AG20443 (cell line): ENCODE measurements around the gene GRID2.

Experiments
- DNase-seq: peaks from one replicate; pipeline ENCODE4 v3.0.0; 2012; ENCODE audit warnings: low spot score, mixed read lengths

GRID2 gene

DNA sequence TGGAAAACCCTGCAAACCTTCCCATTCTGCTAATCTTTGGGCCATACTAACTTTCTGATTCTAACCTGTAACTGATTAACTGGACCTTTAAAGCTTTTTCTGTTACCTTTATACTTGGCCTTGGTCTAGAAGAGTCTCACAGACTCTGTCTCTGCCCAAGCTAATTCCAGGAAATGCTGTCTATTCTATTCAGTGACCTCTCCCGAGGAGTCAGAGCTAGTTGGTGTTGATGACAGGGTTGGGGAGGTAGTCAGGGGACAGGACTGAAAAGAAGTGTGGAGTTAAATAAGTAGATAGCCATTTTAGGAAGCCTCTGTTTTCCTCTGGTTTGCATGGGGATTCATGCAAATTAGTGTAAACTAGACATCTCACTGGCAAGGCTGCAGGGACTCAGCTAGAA lies 429.5 kb downstream of the GRID2 start:
- DNase-seq = no peak

DNA sequence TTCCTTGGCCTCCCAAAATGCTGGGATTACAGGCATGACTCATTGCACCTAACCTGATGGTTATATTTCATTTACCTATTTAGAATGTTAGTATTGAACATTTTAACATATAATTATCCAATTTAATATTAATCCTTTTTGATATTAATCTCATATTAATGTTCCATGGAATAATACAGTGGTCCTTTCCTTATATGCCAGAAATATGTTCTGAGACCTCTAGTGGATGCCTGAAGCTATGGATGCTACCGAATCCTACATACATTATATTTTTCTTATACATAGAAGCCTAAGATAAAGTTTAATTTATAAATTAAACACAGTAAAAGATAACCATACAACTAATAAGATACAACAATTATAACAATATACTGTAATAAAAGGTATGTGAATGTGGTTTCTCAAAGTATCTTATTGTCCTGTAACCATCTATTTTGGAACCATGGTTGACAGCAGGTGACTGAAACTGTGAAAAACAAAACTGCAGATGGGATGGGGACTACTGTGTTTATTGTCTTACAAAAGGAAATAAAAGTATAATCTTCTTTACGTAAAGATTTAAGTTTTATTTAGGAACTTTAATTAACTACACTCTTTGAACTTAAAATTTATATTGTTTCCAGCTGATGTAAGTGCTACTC lies 431.4 kb downstream of the GRID2 start:
- no peak for DNase-seq

DNA sequence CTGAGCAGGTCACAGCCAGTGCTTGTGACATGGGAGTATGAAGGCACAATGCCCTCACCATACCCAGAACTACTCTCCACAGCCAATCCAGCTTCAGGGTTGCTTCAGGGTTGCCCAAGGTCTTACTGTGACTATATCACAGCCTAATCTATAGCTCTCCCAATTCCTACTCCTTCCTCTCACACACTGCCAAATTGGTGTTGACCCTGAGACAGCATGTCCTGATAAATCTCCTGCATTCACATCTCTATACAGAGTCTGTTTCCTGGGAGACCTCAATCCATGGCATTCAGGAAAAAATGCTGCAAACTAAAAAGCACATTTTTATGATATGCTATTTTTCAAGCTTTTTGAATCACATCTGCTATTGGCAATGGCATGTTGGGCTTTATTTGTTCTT lies 456.7 kb downstream of the GRID2 start:
- no peak for DNase-seq

DNA sequence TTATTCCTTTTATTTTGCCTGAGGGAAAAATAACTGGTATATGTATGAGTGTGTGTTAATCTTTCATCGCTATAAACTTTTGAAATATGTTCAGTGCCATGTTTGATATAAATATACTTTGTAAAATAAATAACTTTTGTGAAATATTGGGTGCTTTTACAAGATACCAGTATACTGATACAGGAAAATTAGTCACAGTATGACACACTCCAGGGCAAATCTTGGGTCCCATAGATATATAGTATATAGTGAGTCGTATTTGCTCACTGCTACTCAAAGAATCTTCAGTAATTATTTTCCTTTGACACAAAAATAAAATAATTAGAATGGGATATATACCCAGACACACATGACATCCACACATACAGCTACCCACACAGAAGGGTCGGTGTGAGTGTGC lies 472.3 kb downstream of the GRID2 start:
- no peak for DNase-seq

DNA sequence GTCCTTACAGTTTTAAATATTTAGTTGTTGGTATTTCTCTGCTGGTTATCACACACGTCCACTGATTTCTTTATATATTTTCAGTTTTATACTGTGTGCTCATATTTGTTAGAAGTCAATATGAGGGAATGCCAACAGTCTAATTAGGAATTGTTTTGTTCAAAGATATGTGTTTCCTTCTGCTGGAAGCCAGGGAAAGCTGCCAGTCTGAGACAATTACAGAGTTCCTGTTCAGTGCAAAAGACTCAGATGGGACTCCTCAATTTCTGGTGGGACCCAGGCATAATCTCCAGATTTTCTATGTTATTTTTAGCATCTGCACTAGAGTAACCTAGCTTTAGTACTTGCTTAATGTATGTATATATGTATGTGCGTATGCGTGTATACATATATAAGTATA lies 486.0 kb downstream of the GRID2 start:
- no peak for DNase-seq

DNA sequence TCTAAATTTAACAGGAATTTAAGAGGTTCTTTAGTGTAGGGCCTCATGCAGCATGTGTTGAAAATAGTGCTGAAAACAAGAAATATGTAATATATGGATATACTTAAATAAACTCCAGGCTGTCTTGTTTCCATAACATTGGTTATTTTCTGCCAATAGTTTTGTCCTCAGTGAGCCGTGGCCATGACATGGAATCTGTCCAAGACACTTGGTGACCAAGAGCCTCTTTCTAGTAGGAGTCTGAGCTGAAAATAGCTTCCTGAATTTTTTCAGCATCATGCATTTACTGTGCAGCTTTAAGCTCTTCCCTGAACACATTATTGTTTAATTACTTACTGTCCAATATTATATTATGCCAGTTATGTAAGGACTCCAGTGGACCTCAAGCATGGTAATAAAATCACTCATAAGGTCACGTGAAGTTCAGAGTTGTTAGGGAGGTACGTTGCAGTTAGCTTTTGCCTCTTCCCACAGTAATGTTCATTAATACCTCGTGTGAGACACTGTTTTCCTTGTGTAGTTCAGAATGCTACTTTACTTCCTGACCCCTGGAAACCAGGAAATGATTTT lies 488.2 kb downstream of the GRID2 start:
- no peak for DNase-seq

DNA sequence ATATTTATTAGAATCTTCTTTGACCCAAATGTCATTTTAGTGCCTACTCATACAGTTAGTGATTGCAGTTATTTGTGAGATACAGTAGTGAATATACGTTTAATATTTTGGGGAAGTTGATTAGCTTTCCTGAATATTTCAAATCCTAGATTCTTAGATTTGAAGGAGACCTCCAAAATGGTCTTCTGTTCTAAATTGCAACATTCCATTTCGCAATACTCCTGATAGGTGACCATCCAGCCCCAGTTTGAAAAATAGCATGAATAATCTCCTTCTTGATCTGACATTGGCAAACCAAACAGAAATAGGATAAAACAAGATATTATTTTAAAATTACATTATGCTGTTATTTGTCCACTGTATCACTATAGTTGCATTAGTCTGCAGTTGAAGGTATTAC lies 505.6 kb downstream of the GRID2 start:
- no peak for DNase-seq

DNA sequence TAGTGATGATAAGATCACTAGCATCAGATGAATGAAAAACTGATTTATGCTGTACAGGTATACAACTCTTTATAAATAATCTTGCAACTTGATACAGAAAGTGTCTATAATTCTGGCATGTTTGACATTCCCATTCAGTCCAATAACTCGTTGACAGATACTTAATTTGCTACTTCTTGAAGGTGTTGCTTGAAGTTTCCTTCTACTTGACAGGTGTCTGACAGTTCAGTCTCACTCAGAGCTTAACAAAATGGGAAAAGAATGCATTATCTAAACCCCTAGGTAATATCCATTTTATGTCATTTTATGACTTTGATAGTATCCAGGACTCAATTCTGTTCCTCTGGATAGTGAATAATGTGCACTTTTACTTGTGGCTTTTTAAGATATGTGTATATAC lies 508.9 kb downstream of the GRID2 start:
- DNase-seq = no peak

DNA sequence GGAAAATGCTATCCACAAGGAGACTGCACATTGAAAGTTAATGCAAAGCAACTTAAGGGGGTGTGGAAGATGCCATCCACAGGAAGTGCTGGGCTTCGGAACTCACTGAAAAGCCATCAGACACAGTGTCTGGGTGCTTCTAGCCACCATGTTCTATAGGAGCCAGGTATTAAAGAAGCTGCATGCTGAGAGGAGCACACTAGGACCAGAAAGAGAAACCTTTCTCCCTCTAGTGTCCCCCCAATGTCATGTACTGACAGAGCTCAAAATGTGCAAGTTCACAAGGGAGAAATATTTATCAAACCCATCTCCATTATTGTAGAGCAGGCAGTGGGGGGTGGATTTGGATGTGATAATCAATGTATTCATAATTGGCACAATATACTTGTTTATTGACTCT lies 510.9 kb downstream of the GRID2 start:
- DNase-seq = no peak

DNA sequence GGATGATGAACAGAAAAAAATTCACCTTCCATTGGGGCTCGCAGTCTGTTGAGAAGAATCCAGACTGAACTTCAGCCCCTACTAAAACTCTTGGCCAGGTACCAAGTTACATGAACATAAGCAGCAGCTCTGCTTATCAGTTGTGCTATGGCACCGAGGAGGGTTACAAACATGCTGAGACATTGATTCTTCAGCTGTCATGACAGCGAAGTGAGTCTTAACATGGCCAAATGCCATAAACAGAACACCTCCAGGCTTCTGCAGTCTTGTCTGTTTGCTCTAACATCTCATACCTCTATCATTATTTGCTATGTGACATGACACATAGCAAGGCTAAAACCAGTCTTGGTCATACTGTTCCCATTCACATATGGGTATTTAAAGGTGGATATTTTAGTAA lies 521.5 kb downstream of the GRID2 start:
- no peak for DNase-seq

DNA sequence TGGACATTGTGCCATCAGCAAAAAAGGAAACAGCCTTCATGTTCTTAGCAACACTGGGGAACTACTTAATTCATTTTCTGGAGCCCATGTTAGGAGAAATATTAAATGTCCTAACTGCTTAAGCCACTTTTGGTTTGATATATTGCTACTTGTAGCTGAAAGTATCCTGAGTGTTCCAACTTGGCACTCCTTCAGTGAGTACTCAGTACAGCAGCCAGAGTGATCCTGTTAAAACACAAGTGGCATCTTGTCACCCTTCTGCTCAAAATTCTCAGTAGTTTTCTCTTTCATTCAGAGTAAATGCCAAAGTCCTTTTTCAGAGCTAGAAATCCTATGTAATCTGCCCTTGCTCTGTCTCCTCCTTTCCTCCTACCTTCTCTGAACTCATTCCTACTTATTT lies 522.0 kb downstream of the GRID2 start:
- no peak for DNase-seq

DNA sequence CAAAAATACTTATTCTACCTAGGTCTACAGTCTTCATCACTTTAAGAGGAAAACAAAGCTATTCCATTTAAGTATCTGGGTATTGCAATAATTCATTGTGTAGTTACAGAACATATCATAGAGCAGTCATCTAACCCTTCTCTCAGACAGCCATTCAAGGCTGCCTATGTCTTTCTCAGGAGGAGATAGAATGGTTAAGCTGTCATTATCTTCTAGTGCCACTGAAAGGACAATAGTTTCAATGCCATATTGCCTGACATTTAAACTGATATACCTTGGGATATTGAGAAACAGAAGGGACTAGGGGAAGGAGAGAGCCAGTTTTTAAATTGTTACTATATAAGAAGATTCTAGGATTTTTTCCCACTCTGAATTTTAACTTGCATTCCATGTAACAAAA lies 527.0 kb downstream of the GRID2 start:
- no peak for DNase-seq

DNA sequence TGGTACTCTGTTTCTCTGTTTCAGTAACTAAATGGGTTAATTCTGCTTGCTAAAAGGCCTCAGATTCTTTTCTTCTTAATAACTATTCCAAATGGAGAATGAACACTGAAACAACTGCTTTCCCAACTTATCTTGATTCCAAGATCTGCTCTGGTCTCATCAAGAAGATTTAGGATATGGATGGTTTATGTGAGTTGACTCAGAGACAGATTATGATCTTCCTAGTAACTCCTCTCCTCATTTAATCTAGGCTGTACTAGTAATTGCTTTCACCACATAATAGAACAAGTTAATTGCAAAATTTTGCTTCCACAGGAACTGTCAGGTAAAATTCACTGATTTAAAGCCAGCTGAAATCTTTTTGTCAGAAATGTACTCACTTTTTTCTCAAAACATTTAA lies 537.1 kb downstream of the GRID2 start:
- DNase-seq = no peak

DNA sequence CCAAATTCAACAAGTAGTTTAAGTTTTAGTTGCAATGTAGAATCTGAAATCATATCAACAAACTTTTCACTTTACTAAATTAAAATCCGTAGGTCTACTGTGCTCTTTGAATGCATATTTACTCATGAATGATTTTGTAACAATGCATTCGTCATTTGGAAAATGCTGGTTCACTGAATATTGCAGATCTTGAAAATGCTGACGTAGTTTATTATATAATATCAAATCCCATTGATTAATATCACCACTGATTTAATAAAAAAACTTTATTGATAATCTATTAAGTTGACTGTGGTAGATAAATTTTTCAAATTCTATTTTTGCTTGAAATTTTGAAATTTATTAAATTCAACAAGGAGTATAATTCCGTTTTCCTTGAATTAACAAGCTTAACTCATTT lies 540.0 kb downstream of the GRID2 start:
- no peak for DNase-seq

DNA sequence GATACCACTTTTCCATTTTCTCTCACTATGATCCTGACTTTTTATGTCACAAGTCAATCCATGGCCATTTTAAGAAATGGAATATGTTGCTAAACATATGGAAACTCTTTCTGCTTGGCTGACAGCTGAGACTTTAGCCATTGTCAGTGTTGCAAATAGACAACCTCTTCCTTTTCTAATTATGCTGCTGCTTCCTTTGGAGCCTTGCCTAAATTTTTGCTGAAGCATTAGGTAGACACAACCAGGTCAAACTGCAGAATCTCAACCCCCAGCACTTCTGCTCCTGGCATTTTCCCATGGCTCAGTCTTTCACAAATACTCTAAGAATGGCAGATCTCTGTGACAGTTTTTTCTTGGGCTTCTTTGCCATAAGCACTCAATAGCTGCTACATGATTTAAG lies 543.3 kb downstream of the GRID2 start:
- DNase-seq = no peak

DNA sequence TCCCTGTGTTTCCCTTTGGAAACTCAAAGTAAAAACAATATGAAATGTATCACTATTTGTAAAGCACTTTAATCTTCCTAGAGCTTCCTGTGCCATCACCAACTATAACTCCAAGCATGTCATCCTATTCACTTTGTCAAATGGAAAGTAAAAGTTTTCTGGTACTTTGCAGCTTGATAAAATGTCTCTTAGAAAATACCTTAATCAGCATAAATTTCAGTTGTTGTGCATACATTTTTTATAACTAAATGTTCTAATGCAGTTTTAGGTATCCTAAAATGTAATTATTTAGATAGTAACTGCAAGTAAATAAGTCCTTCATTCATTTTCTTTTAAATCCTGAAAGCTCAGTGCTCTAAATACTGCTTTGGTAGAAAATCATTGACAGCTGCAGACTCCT lies 558.7 kb downstream of the GRID2 start:
- DNase-seq = no peak

DNA sequence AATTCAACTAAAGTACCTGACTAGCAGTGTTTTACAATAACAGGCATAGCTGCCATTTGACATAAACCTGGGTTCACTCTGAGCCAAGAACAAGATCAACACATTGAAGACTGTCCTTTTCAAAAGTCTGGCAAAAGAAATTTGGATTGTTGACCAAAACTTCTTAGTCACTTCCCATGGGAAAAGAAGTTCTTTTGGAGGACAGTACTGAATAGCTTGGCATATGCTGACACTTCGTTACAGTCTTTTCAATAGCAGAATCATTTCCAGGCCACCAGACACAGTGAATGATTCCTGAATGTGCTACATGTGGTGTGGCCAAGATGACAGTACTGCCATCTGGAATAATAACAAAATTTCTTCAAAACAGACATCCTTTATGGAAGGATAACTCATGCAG lies 560.3 kb downstream of the GRID2 start:
- no peak for DNase-seq

DNA sequence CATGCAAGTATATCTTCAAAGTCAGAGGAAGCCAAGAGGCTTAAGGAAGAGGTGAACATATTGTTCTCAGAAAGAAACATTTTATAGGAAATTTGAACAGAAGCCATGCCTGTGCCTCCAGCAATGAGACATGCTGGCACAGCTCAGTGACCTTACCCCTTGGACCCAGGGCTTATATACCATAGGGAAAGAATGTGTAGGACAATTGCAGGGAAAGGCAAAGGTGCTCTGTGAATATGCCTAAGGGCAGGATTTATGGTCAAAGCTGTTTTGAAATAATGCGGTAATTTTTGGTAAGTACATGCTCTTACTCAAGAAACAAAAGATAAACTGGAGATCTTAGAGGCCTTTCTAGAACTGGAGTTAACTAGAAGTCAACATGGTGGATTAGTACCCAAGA lies 568.8 kb downstream of the GRID2 start:
- no peak for DNase-seq

DNA sequence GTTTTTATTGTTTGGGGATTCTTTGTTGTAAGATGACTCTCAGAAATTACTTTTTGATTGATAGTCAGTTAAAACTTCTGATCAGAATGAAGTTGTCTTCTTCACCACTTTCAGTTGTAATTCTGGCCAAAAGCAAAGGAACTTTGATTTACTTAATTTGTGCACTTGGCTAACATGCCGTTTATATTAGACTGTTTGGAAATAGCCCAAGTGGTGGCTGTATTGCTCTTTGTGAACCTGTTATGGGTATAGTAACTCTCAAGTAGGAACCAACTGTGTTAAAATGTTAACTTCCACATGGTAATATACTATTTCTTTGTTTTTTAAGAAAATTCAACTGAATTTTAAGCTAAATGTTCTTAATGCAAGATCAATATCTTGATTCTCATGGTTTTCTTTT lies 581.9 kb downstream of the GRID2 start:
- no peak for DNase-seq

DNA sequence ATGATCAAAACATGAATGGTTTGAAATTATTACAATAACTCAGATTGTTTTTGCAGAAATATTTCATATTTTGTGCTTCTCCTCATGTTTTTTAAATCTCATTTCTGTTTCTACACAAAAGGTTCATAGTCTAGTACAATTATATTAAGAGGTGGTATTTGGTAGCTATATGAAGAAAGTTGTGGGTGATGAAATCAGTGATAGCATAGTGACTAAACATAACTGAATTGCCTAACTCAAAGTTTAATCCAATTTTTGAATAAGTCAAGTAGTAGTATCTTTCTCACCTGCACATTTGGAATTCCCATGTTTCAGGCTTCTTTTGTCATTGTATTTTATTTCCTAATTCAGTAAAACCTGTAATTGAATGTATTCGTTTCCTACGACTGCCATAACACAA lies 648.7 kb downstream of the GRID2 start:
- DNase-seq = no peak

DNA sequence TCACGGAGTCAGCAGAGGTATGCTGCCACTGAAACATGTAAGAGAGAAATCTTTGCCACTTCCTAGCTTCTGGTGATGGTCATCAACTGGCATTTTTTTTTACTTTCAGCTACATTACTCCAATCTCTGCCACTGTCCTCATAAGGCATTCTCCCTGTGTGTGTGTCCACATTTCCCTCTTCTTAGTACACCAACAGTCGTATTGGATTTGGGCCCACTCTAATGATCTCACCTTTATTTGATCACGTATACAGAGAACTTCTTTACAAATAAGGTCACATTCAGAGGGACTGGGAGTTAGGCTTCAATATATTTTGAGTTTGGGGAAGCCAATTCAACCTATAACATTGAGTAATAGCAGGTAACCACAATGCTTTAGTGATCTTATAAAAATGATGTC lies 649.1 kb downstream of the GRID2 start:
- DNase-seq = no peak

DNA sequence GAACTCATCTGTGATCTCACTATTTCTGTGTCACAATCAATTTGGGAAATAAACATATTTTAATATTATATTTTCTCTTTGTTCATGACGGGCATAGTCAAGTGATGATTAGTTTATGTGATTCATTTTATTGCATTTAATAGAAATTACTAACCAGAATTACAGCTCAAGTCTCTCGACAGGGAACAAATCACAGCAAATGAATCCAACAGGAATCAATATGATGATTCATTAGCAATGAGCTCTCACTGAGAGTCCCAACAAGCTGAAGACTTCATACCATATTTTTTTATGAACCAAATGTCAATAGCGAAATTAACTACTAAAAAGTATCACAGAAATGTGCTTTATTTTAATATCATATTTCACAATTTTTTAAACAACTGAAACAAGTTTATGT lies 649.7 kb downstream of the GRID2 start:
- no peak for DNase-seq

DNA sequence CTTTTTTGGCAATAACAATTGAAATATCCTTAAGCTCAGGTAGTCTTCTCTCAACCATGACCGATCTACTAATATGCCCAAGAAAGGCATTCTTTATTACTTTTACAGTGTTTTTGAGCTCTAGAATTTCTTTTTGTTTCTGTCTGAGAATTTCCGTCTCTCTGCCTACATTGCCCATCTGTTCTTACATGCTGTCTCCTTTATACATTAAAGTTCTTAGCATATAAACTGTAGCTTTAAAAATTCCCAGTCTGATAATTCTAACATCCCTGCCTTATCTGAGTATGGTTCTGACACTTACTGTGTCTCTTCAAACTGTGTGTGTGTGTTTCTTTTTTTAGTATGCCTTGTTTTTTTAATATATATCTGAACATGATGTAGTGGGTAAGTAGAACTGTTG lies 658.1 kb downstream of the GRID2 start:
- no peak for DNase-seq

DNA sequence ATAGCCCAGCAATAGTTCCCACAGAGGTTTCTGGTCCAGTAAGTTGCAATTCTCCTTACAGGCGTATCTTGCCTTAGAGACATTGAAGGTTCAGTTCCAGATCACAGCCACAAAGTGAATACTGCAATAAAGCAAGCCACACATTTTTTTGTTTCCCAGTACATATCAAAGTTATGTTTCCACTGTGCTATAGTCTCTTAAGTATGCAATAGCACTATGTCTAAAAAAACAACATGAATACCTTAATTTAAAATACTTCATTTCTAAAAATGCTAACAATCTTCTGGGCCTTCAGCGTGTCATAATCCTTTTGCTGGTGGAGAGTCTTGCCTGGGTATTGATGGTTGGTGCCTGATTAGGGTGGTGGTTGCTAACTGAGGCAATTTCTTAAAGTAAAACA lies 659.1 kb downstream of the GRID2 start:
- DNase-seq = no peak

DNA sequence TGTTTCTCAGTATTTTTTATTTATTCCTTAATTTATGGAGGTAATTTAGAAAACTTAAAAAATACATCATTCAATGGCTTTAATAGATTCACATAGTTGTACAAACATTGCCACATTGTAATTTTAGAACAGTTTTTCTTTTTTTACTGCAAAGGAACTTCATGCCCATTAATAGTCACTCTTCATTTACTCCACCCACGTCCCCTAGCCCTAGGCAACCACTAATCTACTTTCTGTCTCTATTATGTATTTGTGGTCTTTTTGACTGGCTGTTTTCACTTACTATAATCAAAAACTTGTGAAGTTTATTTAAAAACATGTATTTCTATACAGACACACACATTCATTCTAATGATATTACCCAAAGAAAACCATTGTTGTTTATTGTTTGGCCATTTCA lies 664.8 kb downstream of the GRID2 start:
- DNase-seq = no peak
